HEK293 (cell line): ENCODE measurements around the gene PPP1R36.

Experiments used
- SETDB1 ChIP-seq: IDR thresholded peaks from one replicate; pipeline ENCODE4 v1.6.1; 2017; ENCODE audit warnings: mild to moderate bottlenecking, low read length, moderate library complexity, mixed read lengths; ENCODE audit not compliant: insufficient read length
- ZNF132 ChIP-seq: fragments of 450-650 bp; formaldehyde crosslinking; IDR thresholded peaks from 2 replicates; pipeline ENCODE4 v1.5.1; 2017; ENCODE audit warnings: missing biosample characterization, missing genetic modification characterization, borderline replicate concordance
- ZNF266 ChIP-seq: fragments of 450-650 bp; formaldehyde crosslinking; IDR thresholded peaks from 2 replicates; pipeline ENCODE4 v1.5.1; 2016; ENCODE audit warnings: missing biosample characterization, missing genetic modification characterization, low read depth
- ZNF292 ChIP-seq: fragments of 450-650 bp; formaldehyde crosslinking; IDR thresholded peaks from 2 replicates; pipeline ENCODE4 v1.5.1; 2016; ENCODE audit warnings: low read depth, missing biosample characterization, missing genetic modification characterization, borderline replicate concordance
- ZNF311 ChIP-seq: fragments of 450-650 bp; formaldehyde crosslinking; IDR thresholded peaks from 2 replicates; pipeline ENCODE4 v1.5.1; 2017; ENCODE audit warnings: missing biosample characterization, missing genetic modification characterization, borderline replicate concordance
- ZNF560 ChIP-seq: fragments of 450-650 bp; formaldehyde crosslinking; IDR thresholded peaks from 2 replicates; pipeline ENCODE4 v1.5.1; 2017; ENCODE audit warnings: missing biosample characterization, missing genetic modification characterization, borderline replicate concordance
- TF ChIP-seq, protein P1 (sequence below): fragments of 450-650 bp; formaldehyde crosslinking; IDR thresholded peaks from 2 replicates; pipeline ENCODE4 v1.5.1; 2016; ENCODE audit warnings: missing biosample characterization, missing genetic modification characterization

DNA sequence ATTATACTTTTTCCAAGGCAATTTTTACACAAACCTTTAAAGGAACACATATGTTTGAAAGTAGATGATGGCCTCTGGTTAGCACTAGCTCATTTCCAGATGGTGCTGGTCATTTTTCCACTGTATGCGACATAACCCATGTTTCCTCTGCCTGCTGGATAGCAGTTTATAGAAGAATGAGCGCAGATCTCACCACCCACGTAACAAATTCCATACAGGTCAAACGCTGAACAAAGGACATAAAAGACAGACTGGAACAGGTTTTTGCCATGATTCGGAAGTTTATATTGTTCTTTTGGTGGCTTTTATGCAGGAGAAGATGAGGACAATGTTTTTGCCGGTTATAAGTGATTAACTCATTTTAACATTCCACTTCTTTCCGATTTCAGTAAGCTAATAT lies 30.7 kb downstream of the PPP1R36 start:
- TF ChIP-seq ZNF311 (tag by site-specific recombination), result no peak
- no peak for TF ChIP-seq ZNF132 (tag by site-specific recombination)
- TF ChIP-seq ZNF292 (tag by site-specific recombination), result no peak
- no peak for TF ChIP-seq ZNF266 (tag by site-specific recombination)
- TF ChIP-seq ZNF560, result no peak
- TF ChIP-seq, protein P1, sequence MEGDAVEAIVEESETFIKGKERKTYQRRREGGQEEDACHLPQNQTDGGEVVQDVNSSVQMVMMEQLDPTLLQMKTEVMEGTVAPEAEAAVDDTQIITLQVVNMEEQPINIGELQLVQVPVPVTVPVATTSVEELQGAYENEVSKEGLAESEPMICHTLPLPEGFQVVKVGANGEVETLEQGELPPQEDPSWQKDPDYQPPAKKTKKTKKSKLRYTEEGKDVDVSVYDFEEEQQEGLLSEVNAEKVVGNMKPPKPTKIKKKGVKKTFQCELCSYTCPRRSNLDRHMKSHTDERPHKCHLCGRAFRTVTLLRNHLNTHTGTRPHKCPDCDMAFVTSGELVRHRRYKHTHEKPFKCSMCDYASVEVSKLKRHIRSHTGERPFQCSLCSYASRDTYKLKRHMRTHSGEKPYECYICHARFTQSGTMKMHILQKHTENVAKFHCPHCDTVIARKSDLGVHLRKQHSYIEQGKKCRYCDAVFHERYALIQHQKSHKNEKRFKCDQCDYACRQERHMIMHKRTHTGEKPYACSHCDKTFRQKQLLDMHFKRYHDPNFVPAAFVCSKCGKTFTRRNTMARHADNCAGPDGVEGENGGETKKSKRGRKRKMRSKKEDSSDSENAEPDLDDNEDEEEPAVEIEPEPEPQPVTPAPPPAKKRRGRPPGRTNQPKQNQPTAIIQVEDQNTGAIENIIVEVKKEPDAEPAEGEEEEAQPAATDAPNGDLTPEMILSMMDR (tag by site-specific recombination), result no peak
- TF ChIP-seq SETDB1, result no peak
